GM21447 (cell line): ENCODE measurements around the gene APBB2.
"Not testable (repeated sequence)": the region's sequence is repeated elsewhere in the genome, so short reads cannot be mapped to it uniquely, and the experiment has no call there.

ENCODE experiments used
- ATAC-seq: cut with Tn5 transposase; IDR thresholded peaks from one replicate; pipeline ENCODE4 v1.9.1; 2021; ENCODE audit not compliant: unreplicated experiment

Gene APBB2

GRCh38 chr4:40952672-40953071, 261.7 kb downstream of the APBB2 start:
- no peak for ATAC-seq

DNA sequence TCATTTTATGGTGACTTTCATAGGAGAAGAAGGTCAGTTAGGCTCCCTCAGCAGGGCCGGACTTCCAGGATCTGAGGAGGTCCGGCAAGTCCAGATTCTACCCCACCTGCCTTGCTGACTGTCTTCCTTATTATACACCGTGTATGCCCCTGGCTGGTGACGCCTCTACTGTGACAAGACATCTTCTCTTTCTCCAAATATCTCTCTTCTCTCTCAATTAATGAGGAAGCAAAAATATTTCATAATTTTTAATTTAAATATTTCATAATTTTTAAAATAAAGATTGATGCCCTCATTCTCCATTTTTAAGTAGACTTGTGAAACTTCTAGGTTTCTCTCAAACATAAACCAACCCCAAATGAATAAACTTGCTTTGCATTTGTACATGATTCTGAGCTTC, 262.1 kb downstream of the APBB2 start:
- no peak for ATAC-seq

- no peak for ATAC-seq
Observed at GRCh38 chr4:40951026-40951425, 263.3 kb downstream of the APBB2 start.

GRCh38 chr4:40949358-40950100, 264.8 kb downstream of the APBB2 start:
- no peak for ATAC-seq

DNA sequence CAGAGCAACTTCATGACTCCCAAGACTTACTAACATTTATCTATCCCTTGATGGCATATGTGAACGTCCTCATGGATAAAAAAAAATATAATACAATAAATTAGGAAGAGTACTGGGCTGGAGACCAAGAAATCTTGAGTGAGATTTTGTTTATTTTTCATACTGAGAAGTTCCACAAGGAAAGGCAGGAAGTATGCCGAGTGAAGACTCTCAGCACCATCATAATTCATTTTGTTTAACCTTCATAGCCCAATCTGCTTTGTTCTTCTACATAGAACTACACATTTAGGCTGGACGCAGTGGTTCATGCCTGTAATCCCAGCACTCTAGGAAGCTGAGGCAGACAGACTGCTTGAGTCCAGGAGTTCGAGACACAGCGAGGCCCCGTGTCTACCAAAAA, 266.3 kb downstream of the APBB2 start:
- no peak for ATAC-seq

DNA sequence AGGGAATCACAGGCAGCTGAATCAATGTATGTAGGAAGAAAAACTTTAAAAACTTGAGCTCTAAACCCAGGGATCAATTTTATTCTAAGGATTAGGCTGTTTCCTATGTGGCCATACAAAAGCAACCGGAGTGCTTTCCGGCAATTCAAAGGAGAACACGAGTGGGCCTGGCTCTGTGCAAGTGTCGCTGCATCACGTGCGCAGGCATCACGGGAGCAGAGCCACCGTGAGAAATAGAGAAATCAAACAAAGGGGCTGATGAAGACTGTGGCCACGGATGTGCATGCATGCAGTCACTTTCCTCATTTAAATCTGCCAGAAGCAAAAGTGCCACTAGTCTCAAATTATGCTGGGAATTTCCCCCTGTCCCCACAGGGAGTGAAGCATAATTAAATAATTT, 267.7 kb downstream of the APBB2 start:
- ATAC-seq: no peak

- ATAC-seq: no peak
Observed at GRCh38 chr4:40940756-40941155, 273.6 kb downstream of the APBB2 start.

DNA sequence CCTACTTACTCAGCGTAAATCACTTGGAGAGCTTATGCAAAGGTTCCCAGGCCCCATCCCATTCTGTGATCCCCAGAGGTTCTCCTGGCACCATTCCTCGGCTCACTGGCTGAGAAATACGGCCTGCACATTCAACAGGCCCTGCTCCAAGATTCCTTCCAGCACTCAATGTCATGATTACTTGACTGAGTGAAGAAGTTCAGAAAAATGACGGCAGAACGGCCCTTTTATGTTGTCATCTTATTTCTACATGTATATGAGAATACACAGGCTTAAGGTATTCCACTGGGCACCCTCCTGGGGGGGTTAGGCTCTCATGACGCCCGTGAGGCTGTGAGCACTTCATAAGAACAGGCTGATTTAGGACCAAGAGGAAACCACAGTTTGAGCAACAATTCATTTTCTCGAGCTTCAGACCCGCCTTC, 274.0 kb downstream of the APBB2 start:
- ATAC-seq: no peak

DNA sequence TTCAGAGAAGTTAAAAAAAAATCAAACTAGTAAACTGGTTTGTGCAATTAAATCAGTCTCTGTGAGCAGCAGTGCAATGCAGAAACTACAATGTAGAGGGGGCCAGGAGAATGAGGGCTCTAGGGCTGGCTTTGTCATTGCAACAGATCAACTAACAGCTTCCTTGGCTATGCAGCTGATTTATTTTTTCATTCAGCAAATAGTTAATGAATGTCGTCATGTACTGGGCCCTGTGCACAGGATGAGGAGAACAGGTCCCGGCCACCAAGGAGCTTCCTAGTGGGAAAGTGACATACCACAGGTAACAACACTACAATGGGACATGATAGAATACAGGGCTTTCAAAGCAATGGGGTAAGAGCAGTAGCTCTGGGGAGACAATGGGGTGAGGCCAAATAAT, 274.5 kb downstream of the APBB2 start:
- ATAC-seq: no peak

GRCh38 chr4:40938337-40938736, 276.0 kb downstream of the APBB2 start:
- no peak for ATAC-seq

DNA sequence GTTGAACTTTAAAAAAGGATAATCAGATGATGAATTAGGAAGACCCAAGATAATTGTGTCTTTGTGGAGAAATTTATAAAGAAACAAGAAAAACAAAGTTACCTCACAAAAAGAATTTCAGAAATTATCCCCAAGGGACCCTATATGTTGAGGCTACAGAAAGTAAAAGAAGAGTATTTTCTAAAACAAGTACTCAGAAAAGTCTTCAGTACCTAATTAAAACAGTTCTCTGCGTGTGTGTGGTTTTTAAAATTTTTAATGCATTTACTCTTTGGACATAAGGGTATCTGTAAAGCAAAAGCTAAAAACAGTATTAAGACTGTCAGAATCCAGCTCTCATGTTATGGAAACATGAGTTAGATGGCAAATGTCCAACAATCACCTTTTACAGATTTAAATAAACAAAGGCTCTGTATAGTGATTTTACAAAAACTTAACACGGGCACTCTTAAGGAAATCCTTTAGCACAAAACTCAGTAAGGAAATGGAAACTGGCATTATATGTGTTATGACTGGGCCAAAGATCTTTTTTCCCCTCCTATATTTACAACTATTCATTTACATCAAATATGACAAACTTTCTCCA, 277.1 kb downstream of the APBB2 start:
- no peak for ATAC-seq

DNA sequence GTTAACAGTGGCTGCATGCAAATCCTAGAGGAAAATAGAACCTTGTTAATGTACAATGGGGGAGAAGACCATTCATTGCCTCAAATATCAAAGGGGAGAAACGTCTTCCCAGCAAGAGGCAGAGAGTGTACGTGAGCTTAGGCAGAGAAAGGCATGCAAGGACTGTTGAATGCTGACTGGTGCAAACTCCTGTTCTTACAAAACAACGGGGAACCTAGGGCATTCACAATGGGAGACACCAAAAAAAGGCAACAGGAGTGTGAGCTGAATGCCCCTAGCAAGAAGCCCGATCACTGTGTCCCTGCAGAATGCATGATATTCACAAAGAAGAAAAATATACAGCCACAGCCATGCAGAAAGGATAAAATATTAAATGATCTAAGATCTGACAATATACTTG, 279.7 kb downstream of the APBB2 start:
- ATAC-seq: no peak

DNA sequence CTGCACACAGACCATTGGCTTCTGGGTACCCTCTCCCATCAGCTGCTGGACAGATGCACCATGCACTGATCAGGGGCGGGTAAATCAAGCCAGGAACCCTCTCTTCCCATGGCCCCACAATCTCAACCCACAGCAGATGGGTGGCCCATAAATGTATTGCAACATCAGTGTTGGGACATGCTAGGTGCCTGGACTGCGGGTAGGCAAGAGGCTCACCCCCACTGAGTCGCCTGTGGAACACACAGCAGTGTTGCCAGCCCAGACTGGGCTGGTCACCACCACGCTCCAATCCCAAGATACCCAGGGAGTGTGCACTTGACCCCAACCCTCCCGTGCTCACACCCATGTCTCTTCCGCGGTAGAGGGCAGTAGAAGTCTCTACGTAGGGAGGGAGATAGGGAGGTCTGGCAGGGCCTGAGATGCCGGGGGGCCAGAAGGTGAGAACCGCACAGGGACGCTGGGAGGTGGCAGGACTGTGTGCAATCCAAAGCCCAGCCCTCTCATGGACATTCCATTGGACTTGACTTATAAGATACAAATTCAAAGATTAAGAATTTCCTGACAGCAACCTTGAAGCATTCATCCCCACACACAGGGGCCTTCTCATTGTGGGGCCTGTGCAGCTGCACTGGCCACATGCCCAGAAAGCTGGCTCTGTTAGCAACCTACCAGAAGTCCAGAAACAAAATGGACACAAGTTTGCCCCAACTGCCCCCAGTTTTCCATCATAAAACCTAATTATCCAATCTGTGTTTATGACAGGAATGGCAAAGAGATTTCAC, 280.9 kb downstream of the APBB2 start:
- ATAC-seq: no peak

DNA sequence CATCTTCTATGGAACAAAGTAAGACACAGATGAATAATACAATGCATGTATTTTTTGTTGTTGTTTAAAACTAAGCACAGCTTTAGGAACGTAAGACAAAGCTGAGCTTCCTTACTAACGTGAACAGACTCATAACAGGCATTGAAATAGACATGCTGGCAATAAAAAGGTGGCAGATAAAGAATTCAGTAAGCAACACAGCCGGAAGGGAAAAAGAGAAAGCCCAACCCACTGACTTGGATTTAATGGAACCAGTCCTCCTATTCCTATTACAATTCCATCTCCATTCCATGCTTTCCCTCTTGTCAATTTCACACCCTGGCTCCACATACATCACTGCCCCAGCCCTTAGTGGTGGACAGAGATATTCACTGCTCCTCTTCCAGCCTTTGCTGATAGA, 282.5 kb downstream of the APBB2 start:
- ATAC-seq: no peak

DNA sequence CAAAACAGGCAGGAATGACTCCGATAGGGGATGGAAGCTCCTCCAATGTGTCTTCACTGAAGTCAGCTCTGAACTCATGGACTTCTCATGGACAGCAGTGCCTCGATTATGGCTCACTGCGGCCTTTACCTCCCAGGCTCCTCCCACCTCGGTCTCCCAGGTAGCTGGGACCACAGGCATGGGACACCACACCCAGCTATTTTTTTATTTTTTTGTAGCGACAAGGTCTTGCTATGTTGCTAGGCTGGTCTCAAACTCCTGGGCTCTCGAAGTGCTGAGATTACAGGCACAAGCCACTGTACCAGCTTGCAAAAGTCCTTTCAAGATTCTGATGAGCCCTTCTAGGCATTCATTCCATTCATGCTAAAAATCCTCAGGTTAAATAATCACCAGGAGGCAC, 283.1 kb downstream of the APBB2 start:
- no peak for ATAC-seq

DNA sequence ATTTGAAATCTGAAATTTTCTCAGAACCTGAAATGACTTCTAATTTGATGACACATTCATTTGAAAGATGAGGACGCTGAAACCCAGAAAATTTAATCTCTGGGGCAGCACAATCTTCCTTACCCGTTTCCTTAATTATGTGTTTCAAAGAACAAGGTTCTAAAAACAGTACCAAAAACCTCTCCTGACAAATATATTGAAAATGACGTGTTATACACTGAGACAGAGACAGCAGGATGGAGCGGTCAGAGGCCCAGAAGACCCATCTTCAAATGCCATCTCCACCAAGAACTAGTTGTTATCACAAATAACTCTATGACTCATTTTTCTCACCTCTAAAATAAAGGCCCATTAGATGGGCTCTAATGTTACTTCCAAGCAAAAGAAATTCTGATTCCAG, 287.3 kb downstream of the APBB2 start:
- ATAC-seq: no peak

GRCh38 chr4:40924793-40925117, 289.6 kb downstream of the APBB2 start:
- no peak for ATAC-seq

GRCh38 chr4:40924096-40924792, 290.1 kb downstream of the APBB2 start:
- ATAC-seq: peak; percentile 83

DNA sequence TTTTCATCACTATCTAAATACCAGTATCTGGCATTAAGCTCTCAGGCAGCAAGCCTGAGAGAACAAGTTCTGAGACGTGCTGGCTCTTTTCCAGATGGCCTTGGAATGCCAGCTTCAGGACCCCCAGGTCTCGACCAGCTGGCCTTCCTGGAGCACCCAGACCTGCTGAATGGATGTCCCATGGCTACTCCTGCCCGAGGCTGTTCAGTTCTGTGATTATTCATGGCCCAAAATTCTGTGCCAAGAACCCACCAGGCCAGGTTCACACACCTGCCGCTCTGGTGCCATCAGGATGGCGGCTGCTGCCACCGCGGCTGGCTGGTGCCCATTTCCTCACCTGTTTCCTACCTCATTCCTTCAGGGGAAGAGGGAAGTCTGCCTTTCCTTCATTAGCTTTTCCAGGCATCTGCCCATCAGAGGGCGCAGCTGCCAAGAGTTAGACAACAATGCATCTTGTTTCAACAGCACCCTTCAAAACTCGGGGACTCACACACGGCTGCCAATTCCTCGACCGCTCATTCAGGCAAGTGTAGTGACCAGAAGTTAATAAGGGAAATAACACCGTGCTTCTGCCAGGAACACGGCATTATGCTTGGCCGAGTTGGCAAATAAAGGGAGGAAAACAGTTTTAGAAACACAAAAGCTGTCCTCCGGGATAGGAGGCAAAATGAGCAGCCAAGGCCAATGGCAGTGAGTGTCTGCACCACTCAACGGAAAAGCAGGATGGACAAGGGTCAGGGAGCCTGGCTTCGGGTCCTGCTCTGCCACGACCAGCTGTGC, 290.8 kb downstream of the APBB2 start:
- ATAC-seq: no peak

GRCh38 chr4:40919976-40920375, 294.4 kb downstream of the APBB2 start:
- not testable (repeated sequence) for ATAC-seq

DNA sequence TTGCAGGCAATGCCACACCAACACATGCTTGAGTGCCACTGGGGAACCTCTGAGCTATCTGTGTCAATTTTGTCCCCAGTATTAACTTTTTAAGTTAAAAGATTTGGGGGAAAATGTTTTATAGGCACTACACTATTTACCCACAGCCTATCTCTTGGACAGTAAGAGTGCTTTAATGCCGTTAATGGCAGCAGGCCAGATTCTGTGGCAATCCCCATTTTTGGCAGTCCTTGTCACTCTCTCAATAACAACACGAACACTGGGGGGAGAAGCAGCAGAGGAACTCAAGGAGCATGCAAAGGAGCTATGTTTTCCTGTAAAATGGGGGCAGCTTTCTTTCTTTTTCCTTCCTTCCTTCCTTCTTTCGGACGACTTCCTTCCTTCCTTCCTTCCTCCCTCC, 296.0 kb downstream of the APBB2 start:
- no peak for ATAC-seq
